ENCODE measurements around the gene NUDT6. TPM values are rescaled to one million over a fixed set of nuclear protein-coding genes. Genes with fewer than 3 reads are reported as not detected.

NUDT6 gene
- total RNA-seq, 1 donor from 2014 or later, result 4.0 TPM

GRCh38 chr4:122952028-122952427 lies 29.6 kb upstream of the NUDT6 start:
- no peak overlapping the region for H3K27ac ChIP-seq (ENCODE audit: low read depth, low read length)
- H3K4me1 Mint-ChIP-seq (ENCODE audit: low read depth, unreplicated experiment), result no peaks in the 10 kb centered on the region
- peaks cover 21% of the 10 kb centered on the region for H3K36me3 Mint-ChIP-seq (ENCODE audit: low read depth, unreplicated experiment)
- no peak overlapping the region for H3K27ac Mint-ChIP-seq (ENCODE audit: unreplicated experiment)
- TF ChIP-seq CTCF (IDR thresholded peaks at IDR 0.05; ENCODE audit: insufficient read depth, low read depth, low read length) (no peak), EZH2 (IDR thresholded peaks at IDR 0.05; ENCODE audit: insufficient read depth, low read length) (no peak)
- H3K4me1 ChIP-seq (ENCODE audit: insufficient read depth, low read length), result no peaks in the 10 kb centered on the region
- no peak overlapping the region for H3K9ac ChIP-seq (ENCODE audit: low read length)
- H3K27me3 ChIP-seq (ENCODE audit: insufficient read depth, low read length), result no peaks in the 10 kb centered on the region
- no peak overlapping the region for H3K4me2 ChIP-seq (ENCODE audit: low read length)
- H3K36me3 ChIP-seq (ENCODE audit: insufficient read depth, low read length), result peaks cover 18% of the 10 kb centered on the region
- H3K4me3 Mint-ChIP-seq (ENCODE audit: unreplicated experiment), result no peak overlapping the region
- H3K4me3 ChIP-seq (ENCODE audit: insufficient read depth, low read depth, low read length), result no peak overlapping the region
- no peaks in the 10 kb centered on the region for H3K9me3 Mint-ChIP-seq (ENCODE audit: unreplicated experiment)
- DNase-seq (ENCODE audit: low read depth) (no peak), FAIRE-seq (no peak)
- no peaks in the 10 kb centered on the region for H3K9me3 ChIP-seq (ENCODE audit: insufficient read depth, low read depth, low read length)
- H4K20me1 ChIP-seq (ENCODE audit: insufficient read depth, low read length), result no peaks in the 10 kb centered on the region
- no peak overlapping the region for H2AFZ ChIP-seq (ENCODE audit: low read depth, low read length)
- H3K27me3 Mint-ChIP-seq (ENCODE audit: low read depth, unreplicated experiment), result no peaks in the 10 kb centered on the region
- H3K79me2 ChIP-seq (ENCODE audit: insufficient read depth, low read length), result no peaks in the 10 kb centered on the region

- no peaks in the 10 kb centered on the region for H3K4me1 Mint-ChIP-seq (ENCODE audit: low read depth, unreplicated experiment)
- FAIRE-seq, result no peak
Measured at GRCh38 chr4:122948671-122949070, 26.3 kb upstream of the NUDT6 start.

More at GRCh38 chr4:122948671-122949070, 26.3 kb upstream of the NUDT6 start:
- TF ChIP-seq CTCF (IDR thresholded peaks at IDR 0.05; ENCODE audit: insufficient read depth, low read depth, low read length) (no peak), EZH2 (IDR thresholded peaks at IDR 0.05; ENCODE audit: insufficient read depth, low read length) (no peak)
- no peaks in the 10 kb centered on the region for H4K20me1 ChIP-seq (ENCODE audit: insufficient read depth, low read length)
- no peak overlapping the region for H3K27ac ChIP-seq (ENCODE audit: low read depth, low read length)
- H3K9ac ChIP-seq (ENCODE audit: low read length), result no peak overlapping the region
- H3K9me3 ChIP-seq (ENCODE audit: insufficient read depth, low read depth, low read length), result no peaks in the 10 kb centered on the region
- Mint-ChIP-seq H3K27ac (ENCODE audit: unreplicated experiment) (no peak overlapping the region), H3K36me3 (ENCODE audit: low read depth, unreplicated experiment) (peaks cover 18% of the 10 kb centered on the region), H3K27me3 (ENCODE audit: low read depth, unreplicated experiment) (no peaks in the 10 kb centered on the region), H3K9me3 (ENCODE audit: unreplicated experiment) (peaks cover 3% of the 10 kb centered on the region), H3K4me3 (ENCODE audit: unreplicated experiment) (no peak overlapping the region)
- no peak overlapping the region for H2AFZ ChIP-seq (ENCODE audit: low read depth, low read length)
- peaks cover 18% of the 10 kb centered on the region for H3K36me3 ChIP-seq (ENCODE audit: insufficient read depth, low read length)
- H3K4me2 ChIP-seq (ENCODE audit: low read length), result no peak overlapping the region
- no peaks in the 10 kb centered on the region for H3K27me3 ChIP-seq (ENCODE audit: insufficient read depth, low read length)
- H3K4me1 ChIP-seq (ENCODE audit: insufficient read depth, low read length), result no peaks in the 10 kb centered on the region
- no peak overlapping the region for H3K4me3 ChIP-seq (ENCODE audit: insufficient read depth, low read depth, low read length)
- no peaks in the 10 kb centered on the region for H3K79me2 ChIP-seq (ENCODE audit: insufficient read depth, low read length)
- no peak for DNase-seq (ENCODE audit: low read depth)

All from astrocyte (in vitro differentiated cells and primary cell).